Thoracic aorta (tissue), 2 donors: Measurements from ENCODE around the gene RASAL3. TPM values are rescaled to one million over a fixed set of nuclear protein-coding genes. Genes with fewer than 3 reads are reported as not detected.
"Not testable (repeated sequence)": the region's sequence is repeated elsewhere in the genome, so short reads cannot be mapped to it uniquely, and the experiment has no call there.

Experiments used
- ATAC-seq: fragments of 150-250 bp; one replicate; pipeline ENCODE4 v1.8.0; 2017; ENCODE audit warnings: low read depth; ENCODE audit not compliant: insufficient number of reproducible peaks, low FRiP score
- DNase-seq: peaks from one replicate; pipeline ENCODE4 v3.0.0-alpha.2; 2020; ENCODE audit warnings: low spot score
- H3K27ac ChIP-seq, 2 donors: fragments of 200-600 bp; sonication (generic); 1 replicate in 1 of 2; 2 replicates in 1 of 2; pipeline ENCODE4 v1.5.1; 2016; ENCODE audit warnings: mild to moderate bottlenecking in 2 of 2, moderate library complexity in 2 of 2
- H3K27me3 ChIP-seq: fragments of 200-600 bp; sonication (generic); replicated peaks from 2 replicates; pipeline ENCODE4 v1.6.0; 2016; ENCODE audit warnings: mild to moderate bottlenecking; ENCODE audit not compliant: insufficient read depth
- H3K36me3 ChIP-seq: fragments of 200-600 bp; sonication (generic); one replicate; pipeline ENCODE4 v1.5.1; 2016
- H3K4me1 ChIP-seq, 2 donors: fragments of 200-600 bp; sonication (generic); 1 replicate in 1 of 2; 2 replicates in 1 of 2; pipeline versions ENCODE4 v1.5.1 to v1.6.0; 2016; ENCODE audit warnings: low read depth in 2 of 2, mild to moderate bottlenecking in 1 of 2; ENCODE audit not compliant: control insufficient read depth in 1 of 2
- H3K4me3 ChIP-seq: fragments of 200-600 bp; sonication (generic); 2 replicates; pipeline ENCODE4 v1.5.1; 2016; ENCODE audit warnings: mild to moderate bottlenecking
- H3K9me3 ChIP-seq: fragments of 200-600 bp; sonication (generic); 2 replicates; pipeline ENCODE4 v1.5.1; 2016
- total RNA-seq, 2 donors: library from RNA; depleted of rRNA; stranded (reverse); fragments of >200 nt; gene quantifications; one replicate each; pipeline versions ENCODE4 v1.1.0 to v1.2.3, GENCODE V29; 2016
- TF ChIP-seq, protein P1 (sequence below): fragments of 200-600 bp; sonication (generic); IDR thresholded peaks from one replicate; pipeline ENCODE4 v1.5.1; 2019; ENCODE audit warnings: antibody characterized with exemption

RASAL3 gene
- total RNA-seq, 2 donors from 2014 or later: 4.1 to 5.1 TPM

DNA sequence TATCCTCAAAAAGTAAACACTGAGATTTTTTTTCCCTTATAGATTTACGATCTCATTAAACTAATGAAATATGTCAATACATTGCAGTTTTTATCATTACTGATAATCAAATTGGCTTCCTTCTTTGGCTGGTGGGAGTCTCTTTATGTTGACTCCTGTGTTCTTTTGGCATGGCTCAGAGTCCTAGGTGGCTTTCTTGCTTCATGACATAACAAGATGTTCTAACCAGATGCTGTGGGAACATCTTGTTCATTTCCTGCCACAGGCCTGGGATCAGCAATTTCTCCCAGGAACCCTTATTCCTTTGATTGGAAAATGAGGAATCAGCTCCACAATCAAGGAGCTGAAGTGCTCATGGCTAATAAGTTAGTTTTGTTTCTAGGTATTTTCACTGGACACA lies 30.8 kb upstream of the RASAL3 start:
- no peak for DNase-seq

DNA sequence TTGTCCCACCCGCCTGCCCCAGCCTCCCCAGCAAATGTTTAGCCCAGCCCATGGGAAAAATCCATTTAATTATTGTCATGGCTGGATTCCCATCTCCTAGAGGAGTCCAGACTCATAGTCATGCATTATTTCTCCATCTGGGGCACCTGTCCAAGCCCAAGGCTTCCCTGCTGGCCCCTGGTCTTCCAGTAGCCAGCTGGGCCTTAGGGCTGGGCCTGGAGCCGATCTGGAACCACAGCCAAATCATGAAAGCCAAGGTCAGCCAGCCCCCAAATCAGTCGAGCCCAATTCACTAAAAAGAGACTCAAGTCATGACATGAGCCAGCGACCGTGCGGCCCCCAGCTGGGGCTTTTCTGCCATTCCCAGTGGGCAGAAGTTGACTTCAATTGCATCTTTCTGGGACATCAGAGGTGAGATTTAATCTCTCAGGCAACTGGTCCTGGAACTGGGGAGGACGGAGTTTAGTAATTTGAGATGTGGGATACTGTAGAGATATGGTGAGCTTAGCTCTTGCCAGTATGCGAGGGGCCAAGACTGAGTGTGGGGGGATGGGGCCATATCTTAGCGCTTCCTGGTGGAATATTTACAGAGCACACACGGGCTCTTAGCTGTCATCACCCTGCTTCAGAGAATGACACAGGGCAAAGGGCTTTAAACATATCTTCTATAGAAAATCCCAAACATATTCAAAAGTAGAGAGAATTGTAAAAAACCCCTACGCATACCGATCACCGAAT lies 24.3 kb upstream of the RASAL3 start:
- no peak for ATAC-seq
- H3K9me3 ChIP-seq: no peaks in the 10 kb centered on the region
- no peaks in the 10 kb centered on the region for H3K27me3 ChIP-seq
- no peak for DNase-seq
- H3K4me1 ChIP-seq: no peaks in the 10 kb centered on the region
- TF ChIP-seq, protein P1, sequence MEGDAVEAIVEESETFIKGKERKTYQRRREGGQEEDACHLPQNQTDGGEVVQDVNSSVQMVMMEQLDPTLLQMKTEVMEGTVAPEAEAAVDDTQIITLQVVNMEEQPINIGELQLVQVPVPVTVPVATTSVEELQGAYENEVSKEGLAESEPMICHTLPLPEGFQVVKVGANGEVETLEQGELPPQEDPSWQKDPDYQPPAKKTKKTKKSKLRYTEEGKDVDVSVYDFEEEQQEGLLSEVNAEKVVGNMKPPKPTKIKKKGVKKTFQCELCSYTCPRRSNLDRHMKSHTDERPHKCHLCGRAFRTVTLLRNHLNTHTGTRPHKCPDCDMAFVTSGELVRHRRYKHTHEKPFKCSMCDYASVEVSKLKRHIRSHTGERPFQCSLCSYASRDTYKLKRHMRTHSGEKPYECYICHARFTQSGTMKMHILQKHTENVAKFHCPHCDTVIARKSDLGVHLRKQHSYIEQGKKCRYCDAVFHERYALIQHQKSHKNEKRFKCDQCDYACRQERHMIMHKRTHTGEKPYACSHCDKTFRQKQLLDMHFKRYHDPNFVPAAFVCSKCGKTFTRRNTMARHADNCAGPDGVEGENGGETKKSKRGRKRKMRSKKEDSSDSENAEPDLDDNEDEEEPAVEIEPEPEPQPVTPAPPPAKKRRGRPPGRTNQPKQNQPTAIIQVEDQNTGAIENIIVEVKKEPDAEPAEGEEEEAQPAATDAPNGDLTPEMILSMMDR: no peak
- H3K27ac ChIP-seq: no peak overlapping the region
- no peaks in the 10 kb centered on the region for H3K36me3 ChIP-seq
- no peak overlapping the region for H3K4me3 ChIP-seq

More for the DNA sequence above, 30.8 kb upstream of the RASAL3 start:
- TF ChIP-seq, protein P1: no peak
- Histone ChIP-seq H3K4me3 (no peak overlapping the region), H3K27me3 (no peaks in the 10 kb centered on the region), H3K4me1 (no peaks in the 10 kb centered on the region), H3K9me3 (no peaks in the 10 kb centered on the region), H3K27ac (no peak overlapping the region), H3K36me3 (no peaks in the 10 kb centered on the region)
- no peak for ATAC-seq

DNA sequence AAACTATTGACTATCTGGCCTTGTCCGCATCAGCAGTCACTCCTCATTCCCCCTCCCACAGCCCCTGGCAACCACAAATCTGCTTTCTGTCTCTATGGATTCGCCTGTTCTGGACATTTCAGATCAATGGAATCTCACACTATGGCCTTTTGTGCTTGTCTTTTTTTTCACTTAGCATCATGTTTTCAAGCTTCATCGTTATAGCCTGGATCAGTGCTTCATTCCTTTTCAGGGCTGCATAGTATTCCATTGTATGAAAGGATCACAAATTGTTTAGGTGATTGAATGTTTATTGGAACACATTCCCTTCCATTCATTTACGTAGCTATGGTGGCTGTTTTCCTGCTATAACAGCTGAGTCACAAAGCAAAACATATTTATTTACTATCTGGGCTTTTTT lies 22.7 kb upstream of the RASAL3 start:
- Histone ChIP-seq H3K27ac (no peak overlapping the region), H3K4me3 (no peak overlapping the region), H3K36me3 (no peaks in the 10 kb centered on the region), H3K27me3 (no peaks in the 10 kb centered on the region), H3K9me3 (no peaks in the 10 kb centered on the region), H3K4me1 (no peaks in the 10 kb centered on the region)
- TF ChIP-seq, protein P1: no peak
- ATAC-seq (no peak), DNase-seq (no peak)

DNA sequence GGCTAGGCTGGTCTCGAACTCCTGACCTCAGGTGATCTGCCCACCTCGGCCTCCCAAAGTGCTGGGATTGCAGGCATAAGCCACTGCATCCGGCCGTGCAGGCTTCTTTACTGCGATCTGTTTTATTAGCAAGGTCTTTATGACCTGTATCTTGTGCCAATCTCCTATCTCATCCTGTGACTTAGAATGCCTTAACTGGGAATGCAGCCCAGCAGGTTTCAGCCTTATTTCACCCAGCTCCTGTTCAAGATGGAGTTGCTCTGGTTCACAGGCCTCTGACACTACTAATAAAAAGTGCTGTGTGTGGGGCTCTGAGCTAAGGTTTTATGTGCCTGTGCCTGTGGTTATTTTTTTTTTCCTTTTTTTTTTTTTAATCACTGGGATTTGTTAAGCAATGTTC lies 21.4 kb upstream of the RASAL3 start:
- H3K27ac ChIP-seq, H3K4me1 ChIP-seq, ATAC-seq, H3K4me3 ChIP-seq, DNase-seq, H3K9me3 ChIP-seq, H3K36me3 ChIP-seq, H3K27me3 ChIP-seq: not testable (repeated sequence)

DNA sequence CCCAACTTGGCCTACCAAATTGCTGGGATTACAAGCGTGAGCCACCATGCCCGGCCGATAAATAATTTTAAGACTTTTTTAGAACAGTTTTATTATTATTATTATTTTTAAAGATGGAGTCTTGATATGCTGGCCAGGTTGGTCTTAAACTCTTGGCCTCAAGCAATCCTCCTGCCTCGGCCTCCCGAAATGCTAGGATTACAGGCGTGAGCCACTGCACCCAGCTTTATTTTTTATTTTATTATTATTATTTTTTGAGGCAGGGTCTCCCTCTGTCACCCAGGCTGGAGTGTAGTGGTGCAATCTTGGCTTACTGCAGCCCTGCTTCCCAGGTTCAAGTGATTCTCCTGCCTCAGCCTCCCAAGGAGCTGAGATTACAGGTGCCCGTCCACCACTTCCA lies 16.7 kb upstream of the RASAL3 start:
- H3K4me3 ChIP-seq, H3K36me3 ChIP-seq, ATAC-seq, H3K27me3 ChIP-seq, H3K9me3 ChIP-seq, DNase-seq, H3K4me1 ChIP-seq, H3K27ac ChIP-seq: not testable (repeated sequence)

DNA sequence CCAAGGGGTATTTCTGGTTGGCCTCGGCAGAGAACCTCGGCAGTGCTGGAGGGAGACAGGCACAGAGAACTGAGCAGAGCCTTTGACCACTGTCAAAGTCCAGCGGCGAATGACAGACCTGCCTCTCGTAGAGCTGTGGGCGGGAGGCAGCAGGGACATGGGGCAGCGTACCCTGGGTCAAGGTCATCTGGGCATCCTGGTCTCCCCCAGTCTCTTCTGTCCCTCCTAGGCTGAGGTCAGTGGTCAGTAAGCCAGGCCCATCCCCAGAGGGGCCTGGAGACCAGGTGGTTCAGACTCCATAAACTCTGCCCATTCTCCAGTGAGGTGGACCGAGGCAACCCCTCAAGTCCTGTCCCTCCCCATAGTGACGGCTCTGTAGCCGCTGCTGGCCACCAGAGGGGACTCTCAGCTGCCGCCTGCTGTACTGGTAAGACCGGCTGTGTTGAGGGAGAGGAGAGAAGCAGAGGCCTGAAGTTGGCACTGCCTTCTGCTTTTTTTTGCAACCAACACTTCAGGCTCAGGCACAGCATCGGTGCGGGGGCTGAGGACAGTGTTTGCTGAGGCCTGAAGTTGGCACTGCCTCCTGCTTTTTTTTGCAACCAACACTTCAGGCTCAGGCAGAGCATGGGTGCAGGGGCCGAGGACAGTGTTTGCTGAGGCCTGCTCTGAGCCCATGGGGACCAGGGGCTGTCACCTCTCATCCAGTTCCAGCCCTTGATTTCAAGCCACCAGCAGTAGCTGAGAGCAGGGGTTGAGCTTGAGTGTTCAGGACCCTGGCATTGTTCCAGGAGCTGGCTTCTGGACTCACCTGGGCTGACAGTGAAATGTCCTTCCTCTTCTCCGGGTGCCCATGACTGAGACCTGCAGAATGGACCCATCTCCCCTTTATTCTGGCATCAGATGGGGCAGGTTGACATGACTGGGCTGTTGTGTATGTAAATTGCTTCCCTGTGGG lies 15.3 kb upstream of the RASAL3 start, which contains the start of gene PGLYRP2:
TSS of gene PGLYRP2 (minus strand) at position 111 of the 955 bp plus-strand sequence. CDS start 130 bp downstream, outside the sequence.
- Histone ChIP-seq H3K4me1 (no peaks in the 10 kb centered on the region), H3K27ac (no peak within 1 kb of the TSS), H3K4me3 (no peak within 1 kb of the TSS), H3K27me3 (no peaks in the 10 kb centered on the region), H3K36me3 (no peaks in the 10 kb centered on the region), H3K9me3 (no peaks in the 10 kb centered on the region)
- DNase-seq (no peak), ATAC-seq (no peak)
- TF ChIP-seq, protein P1: peak; percentile 16
